Immature natural killer cell (primary cell): ENCODE results near the gene RNF126. TPM values are rescaled to one million over a fixed set of nuclear protein-coding genes. Genes with fewer than 3 reads are reported as not detected.
A peak's percentile ranks its signal among the peaks of the same experiment; 100 is the strongest.
"Not testable (repeated sequence)": the region's sequence is repeated elsewhere in the genome, so short reads cannot be mapped to it uniquely, and the experiment has no call there.

Experiments used
- DNase-seq, 3 donors: peaks; one replicate each; pipeline ENCODE4 v3.0.0; 2022; ENCODE audit warnings: mixed read lengths in 1 of 3
- H3K27ac Mint-ChIP-seq, 6 donors: one replicate each; pipeline ENCODE4 v1.8.0; 2020; ENCODE audit warnings: mixed read lengths in 6 of 6, mild to moderate bottlenecking in 5 of 6, inconsistent platforms in 4 of 6, moderate library complexity in 3 of 6
- H3K27me3 Mint-ChIP-seq, 3 donors: one replicate each; pipeline ENCODE4 v1.8.0; 2020 to 2021; ENCODE audit warnings: low read depth in 3 of 3, mild to moderate bottlenecking in 3 of 3, mixed read lengths in 3 of 3, moderate library complexity in 3 of 3, inconsistent platforms in 1 of 3
- H3K36me3 Mint-ChIP-seq, 3 donors: one replicate each; pipeline ENCODE4 v1.8.0; 2020; ENCODE audit warnings: mixed read lengths in 3 of 3, inconsistent platforms in 2 of 3, mild to moderate bottlenecking in 2 of 3
- H3K4me1 Mint-ChIP-seq, 2 donors: one replicate each; pipeline ENCODE4 v1.8.0; 2020; ENCODE audit warnings: inconsistent platforms in 2 of 2, mild to moderate bottlenecking in 2 of 2, mixed read lengths in 2 of 2, moderate library complexity in 1 of 2
- H3K4me3 Mint-ChIP-seq, 5 donors: one replicate each; pipeline ENCODE4 v1.8.0; 2020; ENCODE audit warnings: mild to moderate bottlenecking in 5 of 5, mixed read lengths in 5 of 5, inconsistent platforms in 3 of 5, moderate library complexity in 3 of 5
- H3K9me3 Mint-ChIP-seq, 6 donors: one replicate each; pipeline ENCODE4 v1.8.0; 2020; ENCODE audit warnings: mild to moderate bottlenecking in 6 of 6, mixed read lengths in 6 of 6, inconsistent platforms in 4 of 6, moderate library complexity in 3 of 6
- polyA plus RNA-seq, 3 donors: library from polyadenylated mRNA; unstranded; fragments of 300-500 nt; fragmentation: Illumina TruSeq; gene quantifications; one replicate each; pipeline ENCODE4 v1.2.3, GENCODE V29; 2021

The RNF126 gene
- polyA plus RNA-seq, 3 donors from 2014 or later = 78.7 to 119 (median 94.4) TPM

DNA sequence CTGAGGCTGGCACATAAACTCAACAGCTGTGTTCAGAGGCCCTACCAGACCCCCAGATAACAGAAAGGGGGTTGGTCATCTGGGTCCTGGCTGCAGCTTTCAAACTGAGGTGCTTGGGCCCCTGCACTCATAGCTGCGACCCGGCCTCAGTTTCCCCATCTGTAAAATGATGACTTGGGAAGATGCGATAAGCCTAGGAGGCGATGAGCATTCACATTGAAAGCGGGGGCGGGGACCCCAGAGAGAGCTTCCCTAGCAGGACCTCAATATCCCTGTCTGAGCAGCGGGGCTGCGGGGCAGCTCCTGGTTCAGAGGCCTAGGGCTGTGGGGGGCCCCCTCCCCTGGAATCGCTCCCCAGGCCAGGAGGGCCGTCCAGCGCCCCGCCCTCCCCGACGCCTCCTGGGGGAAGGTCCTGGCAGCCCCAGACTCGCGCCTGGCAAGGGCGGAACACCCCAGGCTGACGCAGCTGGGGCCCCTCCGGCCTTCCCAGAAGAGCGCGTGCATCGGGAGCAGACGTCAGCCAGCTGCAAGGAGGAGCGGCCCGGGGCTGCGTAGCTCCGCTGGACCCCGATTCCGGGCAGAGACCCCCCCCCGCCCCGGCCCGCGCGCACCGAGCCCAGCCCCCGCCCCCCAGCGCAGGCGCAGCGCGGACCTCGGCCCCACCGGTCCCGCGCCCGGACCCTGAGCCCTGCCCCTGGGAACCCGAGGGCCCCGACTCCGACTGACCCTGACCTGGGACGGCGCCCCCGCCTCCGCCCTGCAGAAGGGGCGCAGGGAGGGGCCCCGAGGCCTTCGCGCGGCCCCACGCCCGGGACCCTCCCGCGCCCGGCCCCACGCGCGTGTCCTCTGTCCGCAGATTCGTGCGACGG, 16.6 kb upstream of the RNF126 start:
- H3K4me1 Mint-ChIP-seq = peaks cover 0 to 7% of the 10 kb centered on the region in 2 donors
- peaks cover 8 to 13% (median 12%) of the 10 kb centered on the region in 3 donors for H3K27me3 Mint-ChIP-seq
- H3K4me3 Mint-ChIP-seq = peak overlapping the region; percentile 48 to 99 (median 65)
- DNase-seq = peak in 1 of 3 donors; percentile 28
- H3K36me3 Mint-ChIP-seq = no peaks in the 10 kb centered on the region
- H3K27ac Mint-ChIP-seq = peak overlapping the region in 1 of 6 donors; percentile 69
- H3K9me3 Mint-ChIP-seq = no peaks in the 10 kb centered on the region

DNA sequence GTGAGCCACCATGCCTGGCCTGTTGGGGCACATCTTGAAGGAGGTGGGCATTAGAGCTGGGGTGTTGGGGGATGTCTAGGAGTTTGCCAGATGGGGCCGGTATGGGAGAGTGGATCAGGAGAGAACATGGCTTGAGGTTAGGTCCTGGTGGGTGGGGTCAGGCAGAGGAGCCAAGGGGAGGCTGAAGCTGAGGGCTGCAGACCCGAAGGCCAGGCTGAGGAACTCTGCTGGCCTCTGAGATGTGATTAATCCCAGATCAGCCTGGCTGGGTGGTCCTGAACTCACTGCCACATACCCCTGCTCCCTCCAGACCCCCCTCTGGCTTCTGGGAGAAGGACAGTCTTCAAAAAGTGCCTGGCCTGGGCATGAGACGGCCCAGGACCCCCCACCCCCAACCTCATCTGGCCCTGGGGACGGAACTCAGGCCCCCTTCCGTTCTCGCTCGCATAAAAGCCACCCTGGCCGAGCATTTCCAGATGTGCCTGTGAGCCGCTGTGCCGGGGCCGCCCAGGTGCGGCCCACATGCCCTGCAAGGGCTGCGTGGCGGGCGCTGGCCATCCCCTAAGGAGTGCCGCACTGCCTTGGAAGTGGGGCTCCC, 15.9 kb upstream of the RNF126 start:
- no peak for DNase-seq
- Mint-ChIP-seq H3K9me3 (no peaks in the 10 kb centered on the region), H3K27ac (peak overlapping the region in 4 of 6 donors; percentile 16 to 83 (median 44)), H3K4me3 (peak overlapping the region in 4 of 5 donors; percentile 54 to 68 (median 60)), H3K4me1 (peaks cover 0 to 7% of the 10 kb centered on the region in 2 donors), H3K36me3 (no peaks in the 10 kb centered on the region), H3K27me3 (peaks cover 11 to 13% (median 12%) of the 10 kb centered on the region in 3 donors)

DNA sequence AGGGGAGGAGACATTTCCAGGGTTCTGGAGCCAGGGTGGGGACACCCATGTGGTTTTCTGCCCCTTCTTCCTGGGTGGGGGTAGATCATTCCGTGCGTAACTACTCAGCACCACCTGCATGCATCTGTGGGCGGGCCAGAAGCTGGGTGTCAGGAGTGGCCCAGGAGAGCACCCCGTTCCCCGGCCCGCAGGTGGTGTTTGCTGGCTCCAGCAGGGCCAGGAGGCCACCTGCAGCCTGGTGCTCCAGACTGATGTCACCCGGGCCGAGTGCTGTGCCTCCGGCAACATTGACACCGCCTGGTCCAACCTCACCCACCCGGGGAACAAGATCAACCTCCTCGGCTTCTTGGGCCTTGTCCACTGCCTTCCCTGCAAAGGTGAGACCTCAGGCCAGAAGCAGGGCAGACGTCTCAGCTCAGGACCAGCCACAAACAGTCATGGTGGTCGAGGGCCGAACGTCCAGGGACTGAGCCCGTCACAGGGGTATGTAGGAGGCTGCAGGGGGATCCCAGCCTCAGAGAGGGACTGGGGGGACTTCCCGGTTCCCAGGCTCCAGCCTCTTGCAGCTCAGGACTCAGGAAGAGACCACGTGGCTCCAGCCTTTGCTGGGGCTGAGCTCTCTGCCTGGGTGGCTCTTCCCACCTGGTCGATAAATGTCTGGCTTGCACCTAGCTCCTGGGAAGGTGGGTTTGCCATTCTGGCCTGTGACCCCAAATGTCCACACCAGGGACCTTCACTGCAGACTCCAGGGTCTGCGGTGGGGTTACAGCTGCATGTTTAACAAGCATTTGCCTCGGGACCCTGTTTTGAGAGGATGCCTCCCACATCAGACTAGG, 14.8 kb upstream of the RNF126 start:
- peaks cover 12 to 15% (median 15%) of the 10 kb centered on the region in 3 donors for H3K27me3 Mint-ChIP-seq
- DNase-seq = no peak
- H3K36me3 Mint-ChIP-seq = no peaks in the 10 kb centered on the region
- H3K27ac Mint-ChIP-seq = no peak overlapping the region
- no peaks in the 10 kb centered on the region for H3K9me3 Mint-ChIP-seq
- peaks cover 0 to 7% of the 10 kb centered on the region in 2 donors for H3K4me1 Mint-ChIP-seq
- H3K4me3 Mint-ChIP-seq = no peak overlapping the region

DNA sequence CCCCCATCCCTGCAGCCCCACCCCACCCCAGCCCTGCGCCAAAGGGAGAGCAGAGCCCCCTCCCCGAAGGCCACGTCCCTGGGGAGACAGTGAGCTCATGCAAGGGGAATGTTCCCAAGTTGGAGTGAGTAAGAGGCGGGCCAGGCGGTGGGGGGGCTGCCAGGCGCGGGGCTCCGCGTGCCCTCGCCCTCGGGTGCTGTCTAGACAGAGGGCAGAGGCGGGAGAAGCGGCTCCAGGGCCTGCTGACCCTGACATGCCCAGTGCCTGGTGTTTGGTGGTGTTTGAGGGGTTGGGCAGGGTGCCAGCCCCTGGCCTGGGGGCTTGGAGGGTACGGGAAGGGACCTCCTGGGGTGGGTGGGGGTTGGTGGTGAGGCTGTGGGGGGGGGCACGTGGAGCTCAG, 14.2 kb upstream of the RNF126 start:
- Mint-ChIP-seq H3K4me1 (peaks cover 0 to 7% of the 10 kb centered on the region in 2 donors), H3K27me3 (peaks cover 12 to 15% (median 15%) of the 10 kb centered on the region in 3 donors), H3K9me3 (no peaks in the 10 kb centered on the region), H3K27ac (no peak overlapping the region), H3K36me3 (no peaks in the 10 kb centered on the region), H3K4me3 (no peak overlapping the region)
- DNase-seq = no peak

DNA sequence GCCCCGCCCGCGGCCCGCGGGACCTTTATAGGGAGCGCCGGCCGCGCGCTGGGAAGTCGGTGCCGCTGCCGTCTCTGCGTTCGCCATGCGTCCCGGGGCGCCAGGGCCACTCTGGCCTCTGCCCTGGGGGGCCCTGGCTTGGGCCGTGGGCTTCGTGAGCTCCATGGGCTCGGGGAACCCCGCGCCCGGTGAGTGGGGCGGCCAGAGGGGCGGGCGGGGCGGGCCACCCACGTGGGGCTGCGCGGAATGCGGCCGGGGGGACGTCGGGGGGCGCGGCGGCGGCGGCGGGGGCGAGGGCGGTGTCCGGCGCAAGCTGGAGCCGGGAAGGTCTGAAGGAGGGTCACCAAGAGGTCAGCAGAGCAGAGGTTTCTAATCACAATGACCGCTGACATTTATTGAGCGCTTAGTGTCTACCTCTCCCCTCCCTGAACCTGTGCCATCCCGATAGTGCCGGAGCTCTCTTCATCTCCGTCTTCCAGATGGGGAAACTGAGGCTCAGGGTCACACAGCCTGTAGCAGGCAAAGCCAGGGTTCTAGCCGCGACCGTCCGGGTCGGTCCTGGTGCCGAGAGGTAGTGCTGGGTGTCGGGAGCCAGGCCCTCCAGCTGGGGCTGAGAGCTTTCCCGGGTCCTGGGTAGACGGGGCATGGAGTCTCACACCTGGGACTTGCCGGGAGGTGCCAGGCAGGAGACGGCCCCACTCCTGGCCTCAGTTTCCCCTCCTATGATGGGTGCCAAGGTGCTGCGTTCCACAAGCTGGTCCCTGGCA, 13.5 kb upstream of the RNF126 start, which contains the start of gene FSTL3:
Gene FSTL3, plus strand, starts transcription at position 54 of the 767 bp plus-strand sequence. Its CDS starts 32 bp downstream, at position 86.
- H3K27ac Mint-ChIP-seq = no peak within 1 kb of the TSS

DNA sequence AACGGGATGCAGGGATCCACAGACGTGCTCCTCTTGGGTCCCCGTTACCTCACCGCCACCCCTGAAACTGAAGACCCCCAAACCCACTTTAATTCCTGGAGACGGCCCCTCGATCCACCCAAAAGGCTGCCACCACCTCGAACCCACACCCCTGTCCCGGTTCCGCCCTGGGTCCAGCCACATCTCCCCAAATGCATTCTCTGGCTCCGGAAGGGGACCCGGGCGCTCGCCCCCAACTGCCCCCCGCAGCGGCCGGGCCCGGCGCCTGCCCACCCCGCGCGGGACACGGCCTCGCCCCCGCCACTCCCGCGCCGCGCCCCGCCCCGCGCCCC, 13.0 kb upstream of the RNF126 start:
- no peak for DNase-seq
- H3K27ac Mint-ChIP-seq = no peak overlapping the region
- no peaks in the 10 kb centered on the region for H3K36me3 Mint-ChIP-seq
- peaks cover 11 to 15% (median 15%) of the 10 kb centered on the region in 3 donors for H3K27me3 Mint-ChIP-seq
- H3K4me1 Mint-ChIP-seq = peaks cover 0 to 3% of the 10 kb centered on the region in 2 donors
- H3K4me3 Mint-ChIP-seq = no peak overlapping the region
- H3K9me3 Mint-ChIP-seq = no peaks in the 10 kb centered on the region

More for the DNA sequence above, 13.5 kb upstream of the RNF126 start, which contains the start of gene FSTL3:
- peaks cover 0 to 4% of the 10 kb centered on the region in 2 donors for H3K4me1 Mint-ChIP-seq
- H3K27me3 Mint-ChIP-seq = peaks cover 12 to 15% (median 15%) of the 10 kb centered on the region in 3 donors
- peak within 1 kb of the TSS in 2 of 5 donors; percentile 14 to 33 for H3K4me3 Mint-ChIP-seq
- no peaks in the 10 kb centered on the region for H3K9me3 Mint-ChIP-seq
- H3K36me3 Mint-ChIP-seq = no peaks in the 10 kb centered on the region
- no peak for DNase-seq

DNA sequence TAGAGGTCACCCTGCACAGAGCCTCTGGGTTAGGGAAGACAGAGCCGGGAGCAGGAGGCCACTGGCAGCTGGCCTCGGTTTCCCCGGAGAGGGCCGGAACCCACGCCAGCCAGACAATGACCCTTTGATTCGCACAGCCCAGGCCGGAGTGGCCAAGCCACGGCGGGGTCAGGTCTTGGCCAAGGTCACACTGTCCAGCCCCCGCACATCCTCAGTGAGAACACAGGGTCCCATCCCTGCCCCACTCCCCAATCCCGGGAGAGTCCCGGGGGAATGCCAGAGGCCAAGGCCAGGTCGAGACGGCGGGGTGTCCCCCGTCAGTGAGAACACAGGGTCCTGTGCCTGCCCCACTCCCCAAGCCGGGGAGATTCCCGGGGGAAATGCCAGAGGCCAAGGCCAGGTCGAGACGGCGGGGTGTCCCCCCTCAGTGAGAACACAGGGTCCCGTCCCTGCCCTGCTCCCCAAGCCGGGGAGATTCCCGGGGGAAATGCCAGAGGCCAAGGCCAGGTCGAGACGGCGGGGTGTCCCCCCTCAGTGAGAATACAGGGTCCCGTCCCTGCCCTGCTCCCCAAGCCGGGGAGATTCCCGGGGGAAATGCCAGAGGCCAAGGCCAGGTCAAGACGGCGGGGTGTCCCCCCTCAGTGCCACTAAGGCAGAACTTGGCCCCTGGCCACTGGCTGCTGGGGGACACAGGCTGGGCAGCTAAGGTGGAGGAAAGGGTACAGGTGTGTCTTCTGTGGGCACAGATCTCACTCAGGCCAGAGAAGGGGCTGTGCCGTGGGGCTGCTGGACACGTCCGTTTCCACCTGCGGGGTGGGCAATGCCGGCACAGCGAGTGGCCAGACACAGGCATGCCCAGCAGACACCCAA, 11.5 kb upstream of the RNF126 start:
- no peak overlapping the region for H3K27ac Mint-ChIP-seq
- no peak for DNase-seq
- H3K27me3 Mint-ChIP-seq = peaks cover 3 to 12% (median 11%) of the 10 kb centered on the region in 3 donors
- no peaks in the 10 kb centered on the region for H3K9me3 Mint-ChIP-seq
- H3K36me3 Mint-ChIP-seq = no peaks in the 10 kb centered on the region
- no peak overlapping the region for H3K4me3 Mint-ChIP-seq
- H3K4me1 Mint-ChIP-seq = peaks cover 0 to 3% of the 10 kb centered on the region in 2 donors

DNA sequence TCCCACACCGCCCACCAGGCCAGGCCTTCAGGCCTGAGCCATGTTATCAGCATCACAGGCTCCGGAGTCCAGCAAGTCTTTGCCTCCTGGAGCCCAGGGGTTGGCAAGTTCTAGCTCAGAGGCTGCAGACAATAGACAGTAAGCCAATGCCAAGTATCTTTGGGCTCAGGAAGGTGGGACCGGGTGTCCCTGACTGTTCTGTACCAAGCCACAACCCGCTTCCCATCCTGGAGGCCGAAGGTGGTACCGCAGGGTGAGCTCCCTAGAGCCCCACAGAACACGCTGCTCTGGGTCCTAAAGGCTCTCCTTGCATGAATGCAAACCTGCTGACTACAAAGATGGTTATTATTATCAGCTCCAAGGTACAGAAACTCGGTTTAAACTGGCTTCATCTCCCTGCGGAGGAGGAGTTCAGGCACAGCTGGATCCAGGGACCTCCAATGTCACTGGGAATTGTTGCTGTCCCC, 7.6 kb upstream of the RNF126 start:
- peaks cover 0 to 2% of the 10 kb centered on the region in 2 donors for H3K4me1 Mint-ChIP-seq
- peaks cover 0 to 3% (median 0%) of the 10 kb centered on the region in 6 donors for H3K9me3 Mint-ChIP-seq
- H3K36me3 Mint-ChIP-seq = no peaks in the 10 kb centered on the region
- H3K4me3 Mint-ChIP-seq = no peak overlapping the region
- peaks cover 9 to 14% (median 11%) of the 10 kb centered on the region in 3 donors for H3K27me3 Mint-ChIP-seq
- no peak overlapping the region for H3K27ac Mint-ChIP-seq
- no peak for DNase-seq

DNA sequence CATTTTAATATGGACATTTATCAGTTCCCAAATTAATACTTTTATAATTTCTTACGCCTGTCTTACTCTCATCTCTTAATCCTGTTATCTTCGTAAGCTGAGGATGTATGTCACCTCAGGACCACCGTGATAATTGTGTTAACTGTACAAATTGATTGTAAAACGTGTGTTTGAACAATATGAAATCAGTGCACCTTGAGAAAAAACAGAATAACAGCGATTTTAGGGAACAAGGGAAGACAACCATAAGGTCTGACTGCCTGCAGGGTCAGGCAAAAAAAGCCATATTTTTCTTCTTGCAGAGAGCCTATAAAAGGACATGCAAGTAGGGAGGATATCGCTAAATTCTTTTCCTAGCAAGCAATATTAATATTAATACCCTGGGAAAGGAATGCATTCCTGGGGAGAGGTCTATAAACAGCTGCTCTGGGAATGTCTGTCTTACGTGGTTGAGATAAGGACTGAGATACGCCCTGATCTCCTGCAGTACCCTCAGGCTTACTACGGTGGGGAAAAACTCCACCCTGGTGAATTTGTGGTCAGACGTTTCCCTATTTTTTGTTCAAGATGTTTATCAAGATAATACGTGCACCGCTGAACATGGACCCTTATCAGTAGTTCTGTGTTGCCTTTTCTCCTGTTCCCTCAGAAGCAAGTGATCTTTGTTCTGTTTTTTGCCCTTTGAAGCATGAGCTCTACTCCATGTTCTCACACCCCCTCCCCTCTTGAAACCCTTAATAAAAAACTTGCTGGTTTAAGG, 5.8 kb upstream of the RNF126 start:
- H3K27me3 Mint-ChIP-seq = peaks cover 8 to 12% (median 11%) of the 10 kb centered on the region in 3 donors
- not testable (repeated sequence) for H3K4me3 Mint-ChIP-seq, H3K4me1 Mint-ChIP-seq, H3K36me3 Mint-ChIP-seq, H3K27ac Mint-ChIP-seq, H3K9me3 Mint-ChIP-seq, DNase-seq

DNA sequence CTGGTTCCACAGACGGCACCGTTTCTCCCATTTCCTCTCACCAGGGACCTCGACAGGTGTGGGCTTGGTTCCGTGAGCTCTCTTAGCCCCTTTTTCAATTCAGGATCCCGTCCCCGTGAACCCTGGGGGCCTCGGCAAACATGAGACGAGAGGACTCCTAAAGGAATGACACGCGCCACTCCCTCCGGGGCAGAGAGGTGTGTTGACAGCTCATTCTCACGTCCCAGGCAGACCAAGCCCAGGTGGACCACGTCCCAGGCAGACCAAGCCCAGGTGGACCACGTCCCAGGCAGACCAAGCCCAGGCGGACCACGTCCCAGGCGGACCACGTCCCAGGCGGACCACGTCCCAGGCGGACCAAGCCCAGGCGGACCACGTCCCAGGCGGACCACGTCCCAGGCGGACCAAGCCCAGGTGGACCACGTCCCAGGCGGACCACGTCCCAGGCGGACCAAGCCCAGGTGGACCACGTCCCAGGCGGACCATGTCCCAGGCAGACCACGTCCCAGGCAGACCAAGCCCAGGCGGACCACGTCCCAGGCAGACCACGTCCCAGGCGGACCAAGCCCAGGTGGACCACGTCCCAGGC, 4.1 kb upstream of the RNF126 start:
- not testable (repeated sequence) for H3K9me3 Mint-ChIP-seq, H3K36me3 Mint-ChIP-seq, DNase-seq, H3K27ac Mint-ChIP-seq, H3K4me3 Mint-ChIP-seq
- Mint-ChIP-seq H3K27me3 (peaks cover 13 to 23% (median 14%) of the 10 kb centered on the region in 3 donors), H3K4me1 (peaks cover 10 to 14% of the 10 kb centered on the region in 2 donors)

DNA sequence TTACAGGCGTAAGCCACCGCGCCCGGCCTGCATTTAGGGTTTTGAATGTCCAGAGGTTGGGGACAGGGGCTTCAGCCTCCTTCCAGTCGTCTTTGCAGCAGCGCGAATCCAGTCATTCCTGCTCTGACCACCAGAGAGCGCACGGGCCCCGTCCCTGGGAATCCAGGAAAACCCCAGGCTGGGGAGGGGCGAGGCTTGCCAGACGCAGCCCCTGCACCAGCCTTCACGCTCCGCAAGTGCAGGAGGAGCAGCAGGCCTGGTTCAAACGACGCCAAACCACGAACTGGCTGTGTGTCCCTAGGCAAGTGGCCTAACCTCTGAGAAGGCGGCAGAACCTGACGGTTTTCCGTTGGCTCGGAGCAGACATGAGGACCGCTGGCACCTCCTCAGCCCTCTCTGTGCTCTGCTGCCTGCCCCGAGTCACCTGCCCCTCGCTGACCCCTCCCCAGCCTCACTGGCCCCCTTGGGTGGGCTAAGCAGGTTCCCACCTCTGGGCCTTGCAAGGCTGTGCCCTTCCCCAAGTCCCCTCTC, 2.0 kb upstream of the RNF126 start:
- peaks cover 25 to 27% of the 10 kb centered on the region in 2 donors for H3K4me1 Mint-ChIP-seq
- H3K9me3 Mint-ChIP-seq = peaks cover 0 to 3% (median 0%) of the 10 kb centered on the region in 6 donors
- DNase-seq = peak; percentile 71 to 75 (median 74)
- H3K27ac Mint-ChIP-seq = peak overlapping the region in 5 of 6 donors; percentile 81 to 93 (median 89)
- peak overlapping the region; percentile 62 to 82 (median 72) for H3K4me3 Mint-ChIP-seq
- peaks cover 31 to 43% (median 31%) of the 10 kb centered on the region in 3 donors for H3K27me3 Mint-ChIP-seq
- no peaks in the 10 kb centered on the region for H3K36me3 Mint-ChIP-seq
